HepG2 (cell line): Measurements from ENCODE around the gene C5orf24. TPM values are rescaled to one million over a fixed set of nuclear protein-coding genes. Genes with fewer than 3 reads are reported as not detected.
A peak's percentile ranks its signal among the peaks of the same experiment; 100 is the strongest.

ENCODE experiments used
- CEBPG ChIP-seq: IDR thresholded peaks from 2 replicates; pipeline ENCODE4 v1.6.1; 2016
- E2F5 ChIP-seq: sonication (generic); formaldehyde crosslinking; conservative IDR thresholded peaks from 2 replicates; pipeline ENCODE4 v1.4.0; 2020; ENCODE audit warnings: missing genetic modification reagents
- NFAT5 ChIP-seq: sonication (generic); formaldehyde crosslinking; IDR thresholded peaks from 2 replicates; pipeline ENCODE4 v1.4.0; 2020; ENCODE audit warnings: missing genetic modification reagents
- SPEN ChIP-seq: sonication (generic); formaldehyde crosslinking; IDR thresholded peaks from 2 replicates; pipeline ENCODE4 v1.5.1; 2020; ENCODE audit warnings: low read depth, mild to moderate bottlenecking, missing genetic modification reagents
- ZFP82 ChIP-seq: sonication (generic); formaldehyde crosslinking; IDR thresholded peaks from 2 replicates; pipeline ENCODE4 v1.5.1; 2020; ENCODE audit warnings: mild to moderate bottlenecking, missing genetic modification reagents, borderline replicate concordance
- ZNF251 ChIP-seq: sonication (generic); formaldehyde crosslinking; IDR thresholded peaks from 2 replicates; pipeline ENCODE4 v1.9.0; 2021; ENCODE audit warnings: mild to moderate bottlenecking, missing genetic modification reagents
- ZNF609 ChIP-seq: sonication (generic); formaldehyde crosslinking; IDR thresholded peaks from 2 replicates; pipeline ENCODE4 v1.4.0; 2020; ENCODE audit warnings: mild to moderate bottlenecking, missing genetic modification reagents, borderline replicate concordance
- ZNF782 ChIP-seq: sonication (generic); formaldehyde crosslinking; IDR thresholded peaks from 2 replicates; pipeline ENCODE4 v1.4.0; 2020; ENCODE audit warnings: missing genetic modification reagents, mild to moderate bottlenecking, borderline replicate concordance
- ZSCAN29 ChIP-seq: sonication (generic); formaldehyde crosslinking; conservative IDR thresholded peaks from 2 replicates; pipeline ENCODE4 v1.4.0; 2020; ENCODE audit warnings: mild to moderate bottlenecking, missing genetic modification reagents
- polyA plus RNA-seq, 8 experiments: library from polyadenylated mRNA; depleted of rRNA in 3 of 8; stranded (reverse) in 7 of 8; unstranded in 1 of 8; fragments of >200 nt; fragmentation: Illumina TruSeq in 4 of 8; extraction: Trizol in 4 of 8; gene quantifications; 2 replicates each; pipeline versions ENCODE4 v1.2.1 to v1.2.3, GENCODE V29; 2011 to 2016; ENCODE audit warnings: low read depth in 4 of 8, missing spikeins in 1 of 8, mixed read lengths in 1 of 8; ENCODE audit not compliant: insufficient read depth in 1 of 8
- total RNA-seq, 5 experiments: library from RNA; depleted of rRNA; stranded (reverse); fragments of >200 nt; fragmentation: Illumina TruSeq; extraction: Trizol; gene quantifications; 2 replicates each; pipeline ENCODE4 v1.2.3, GENCODE V29; 2016; ENCODE audit warnings: low read depth in 1 of 5

Gene C5orf24
- total and polyA plus RNA-seq, 2 of the 13 experiments (the other 11 are each of a cell fraction or from before 2014, with no cell fraction given), result 34.6 to 41.5 TPM

GRCh38 chr5:134873987-134874830 is 28.4 kb downstream of the C5orf24 start, which contains the start of gene TXNDC15 (continued):
- TF ChIP-seq NFAT5 (CRISPR knock-in tag), result peak; percentile 78
- TF ChIP-seq SPEN (CRISPR knock-in tag), result peak; percentile 90
- peak; percentile 16; the same call in 1 of the 2 replicates for TF ChIP-seq CEBPG
- peak; percentile 76; the same call in 1 of the 2 replicates for TF ChIP-seq ZSCAN29 (CRISPR knock-in tag)
- TF ChIP-seq ZFP82, result peak; percentile 94
- TF ChIP-seq E2F5 (CRISPR knock-in tag), result no peak
- no peak for TF ChIP-seq ZNF251 (CRISPR knock-in tag)
- no peak; the same call in 1 of the 2 replicates for TF ChIP-seq ZNF609
- 0 out of 2 replicates have a peak, but pooled peaks have one; percentile 71 for TF ChIP-seq ZNF782 (CRISPR knock-in tag)
